Hematopoietic multipotent progenitor cell (in vitro differentiated cells): Measurements from ENCODE around the gene EOGT. TPM values are rescaled to one million over a fixed set of nuclear protein-coding genes. Genes with fewer than 3 reads are reported as not detected.

Source experiments
- DNase-seq, 3 donors: peaks; one replicate each; pipeline ENCODE4 v3.0.0-alpha.2; 2011 to 2015; ENCODE audit warnings: low read depth in 2 of 3, low spot score in 2 of 3
- small RNA-seq: library from RNA; depleted of rRNA; stranded (forward); fragments of <200 nt; gene quantifications from one replicate; pipeline ENCODE3, GENCODE V24; 2012
- total RNA-seq: library from RNA; depleted of rRNA; stranded (reverse); fragments of >200 nt; gene quantifications from one replicate; pipeline ENCODE4 v1.2.3, GENCODE V29; 2012

EOGT gene
- total RNA-seq, 1 donor, result 20.7 TPM

DNA sequence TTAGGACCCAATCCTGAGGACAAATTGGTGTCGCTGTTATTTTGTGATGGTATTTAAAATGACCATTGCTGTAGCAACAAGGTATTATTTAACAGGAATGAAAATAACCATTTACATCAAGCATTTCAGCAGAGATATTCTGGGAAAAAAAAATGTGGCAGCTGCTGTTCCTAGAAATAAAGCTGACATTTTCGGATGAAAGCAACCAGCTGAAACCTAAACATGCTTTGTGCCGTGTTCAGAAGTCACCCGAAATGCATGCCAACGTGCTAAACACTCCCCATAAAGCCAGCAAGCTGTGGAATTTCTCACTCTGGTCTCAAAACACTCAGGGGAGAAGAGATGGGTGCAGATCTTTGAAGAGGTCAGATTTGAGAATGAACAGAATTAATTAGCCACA is 49.6 kb downstream of the EOGT start:
- DNase-seq, result no peak

DNA sequence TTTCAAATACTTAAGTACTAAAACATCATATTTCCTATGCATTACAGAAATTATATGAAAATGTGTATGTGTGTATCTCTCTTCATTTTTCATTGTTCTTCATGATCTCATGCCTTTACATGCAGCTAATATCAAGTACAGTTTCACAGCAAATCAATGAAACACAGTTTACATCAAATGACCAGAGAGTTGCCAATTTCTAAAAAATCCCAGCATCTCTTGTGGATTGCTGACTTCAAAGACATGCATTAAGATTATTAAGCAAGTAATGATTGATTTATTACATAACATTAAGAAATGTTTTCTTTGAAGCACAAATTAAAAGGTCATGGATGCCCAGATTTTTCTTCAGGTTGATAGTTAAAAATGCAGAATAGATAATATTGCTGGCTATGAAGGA is 50.1 kb downstream of the EOGT start:
- DNase-seq, result no peak

DNA sequence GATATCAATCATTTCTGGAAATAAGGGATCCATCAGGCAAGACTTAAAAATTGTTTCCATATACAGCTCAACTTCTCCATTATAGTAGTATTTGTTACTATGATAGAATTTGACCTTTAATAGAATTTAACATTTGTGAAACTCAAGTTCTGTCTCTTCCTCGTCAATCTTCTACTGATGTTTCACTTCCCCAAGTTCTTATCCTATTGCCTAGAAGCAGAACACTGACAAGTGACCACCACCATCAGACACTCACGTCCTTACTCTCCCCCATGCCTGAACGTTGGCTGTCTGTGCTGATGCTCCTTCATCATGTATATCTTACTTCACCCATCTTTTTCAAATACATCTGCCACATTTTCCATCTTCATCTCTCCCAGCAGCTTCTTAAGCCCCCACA is 54.6 kb downstream of the EOGT start:
- no peak for DNase-seq

DNA sequence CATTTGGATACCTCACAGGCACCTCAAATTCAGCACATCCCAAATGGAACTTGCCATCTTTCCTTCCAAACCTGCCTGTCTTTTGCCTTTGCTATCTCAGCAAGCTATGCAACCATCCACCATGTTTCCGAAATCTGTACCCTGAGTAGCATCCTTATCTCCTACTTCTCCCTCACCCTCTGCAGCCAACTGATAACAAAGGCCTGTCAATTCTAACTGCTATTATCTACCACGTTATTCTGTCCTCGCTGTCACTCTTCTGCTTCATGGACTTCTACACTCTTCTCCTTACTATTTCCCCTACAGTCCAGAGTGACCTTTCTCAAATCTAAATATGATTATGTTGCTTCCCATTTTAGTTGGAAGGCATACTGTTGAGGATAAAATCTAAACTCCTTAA is 55.6 kb downstream of the EOGT start:
- no peak for DNase-seq

DNA sequence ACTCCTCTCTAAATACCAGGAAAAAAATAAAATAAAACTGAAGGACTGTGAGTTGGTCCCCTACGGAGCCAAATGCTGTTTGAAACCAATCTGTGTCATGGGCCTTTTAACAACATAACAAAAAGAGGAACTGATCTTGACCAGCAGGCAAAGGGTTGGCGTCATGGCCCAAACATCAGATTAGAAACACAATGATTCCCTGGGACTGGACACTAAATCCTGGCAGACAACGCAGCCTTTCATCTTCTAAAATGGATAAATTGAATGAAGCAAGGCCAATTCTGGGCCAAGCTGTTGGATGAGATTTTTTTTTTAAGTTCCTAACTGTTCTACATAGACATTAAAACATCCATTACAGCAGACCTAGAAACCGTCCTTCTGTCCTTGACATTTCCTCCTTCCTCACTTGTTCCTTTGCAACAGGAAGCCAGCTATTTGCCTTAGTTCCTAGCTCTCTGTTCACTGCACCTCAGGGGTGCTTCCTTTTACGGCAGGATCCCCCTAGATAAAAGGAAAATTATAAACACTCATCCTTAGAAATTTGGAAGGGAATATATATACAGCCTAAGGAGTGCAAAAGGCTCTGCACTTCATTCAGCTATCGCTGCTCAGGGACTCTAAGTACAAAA is 59.6 kb downstream of the EOGT start:
- DNase-seq, result no peak

DNA sequence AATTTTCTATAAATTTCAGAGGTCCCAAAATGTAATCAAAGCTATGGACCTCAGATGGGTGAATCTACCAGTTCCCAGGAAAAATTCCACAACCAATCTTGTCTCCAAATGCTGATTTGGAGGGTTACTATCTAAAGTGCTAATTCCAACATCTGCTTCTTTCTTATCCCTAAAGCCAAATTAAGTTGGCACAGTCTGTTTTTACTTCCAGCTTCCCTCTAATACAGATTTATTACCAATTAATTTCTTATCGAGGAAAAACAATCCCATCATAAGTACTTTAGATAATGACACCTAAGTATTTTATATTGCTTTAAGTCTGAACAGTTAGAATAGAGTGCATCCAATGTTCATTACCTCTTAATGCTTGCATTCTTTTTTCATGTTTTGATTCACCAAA is 68.3 kb downstream of the EOGT start:
- no peak for DNase-seq

DNA sequence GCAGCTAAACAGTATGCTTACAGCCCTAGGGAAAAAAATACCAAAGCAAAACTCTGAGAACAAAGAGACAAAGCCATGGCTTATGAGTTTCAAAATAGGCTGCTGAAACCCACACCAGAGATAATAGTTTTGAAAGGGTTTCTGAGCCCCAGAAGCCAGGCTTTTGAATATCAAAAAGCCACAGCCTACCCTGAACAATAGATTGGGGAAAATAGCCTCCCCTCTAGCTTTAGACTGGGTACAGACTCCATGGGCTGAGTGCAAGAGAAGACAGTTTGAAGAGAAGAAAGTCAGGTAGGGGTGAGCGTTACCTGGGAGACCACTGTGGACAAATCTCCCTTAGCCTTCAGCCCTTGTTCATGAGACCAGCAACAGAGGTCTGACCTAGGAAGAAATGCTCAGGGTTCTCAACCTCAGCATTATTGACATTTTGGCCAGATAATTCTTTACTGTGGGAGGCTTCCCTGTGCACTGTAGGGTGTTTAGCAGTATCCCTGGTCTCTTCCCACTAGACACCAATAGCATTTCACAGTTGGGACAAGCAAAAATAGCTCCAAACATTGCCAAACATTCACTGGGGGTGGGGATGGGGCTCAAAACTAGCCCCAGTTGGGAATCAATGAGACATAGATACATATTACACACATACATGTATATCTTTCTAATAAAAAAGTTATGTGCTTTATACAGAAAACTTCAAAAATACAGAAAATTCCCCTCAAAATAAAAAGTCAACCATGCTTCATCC is 69.6 kb downstream of the EOGT start:
- DNase-seq, result no peak

DNA sequence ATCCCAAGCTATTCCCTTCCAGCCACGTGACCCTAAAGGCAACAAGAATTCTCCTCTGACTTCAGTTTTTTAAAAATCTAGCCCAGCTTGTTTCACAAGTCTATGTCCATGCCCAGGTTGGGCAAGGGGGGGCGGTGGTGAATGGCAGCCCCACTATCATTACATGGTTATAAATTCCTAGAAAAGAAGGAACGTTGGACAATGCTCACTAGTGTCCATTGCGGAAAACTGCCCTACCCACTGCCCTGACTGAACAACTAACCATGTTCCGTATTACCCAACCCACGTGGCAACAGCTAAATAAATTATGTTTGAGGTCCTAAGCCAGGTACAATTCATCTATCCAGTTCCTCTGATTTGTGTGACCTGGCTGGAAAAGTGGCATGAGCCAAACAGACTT is 72.4 kb downstream of the EOGT start:
- no peak for DNase-seq

DNA sequence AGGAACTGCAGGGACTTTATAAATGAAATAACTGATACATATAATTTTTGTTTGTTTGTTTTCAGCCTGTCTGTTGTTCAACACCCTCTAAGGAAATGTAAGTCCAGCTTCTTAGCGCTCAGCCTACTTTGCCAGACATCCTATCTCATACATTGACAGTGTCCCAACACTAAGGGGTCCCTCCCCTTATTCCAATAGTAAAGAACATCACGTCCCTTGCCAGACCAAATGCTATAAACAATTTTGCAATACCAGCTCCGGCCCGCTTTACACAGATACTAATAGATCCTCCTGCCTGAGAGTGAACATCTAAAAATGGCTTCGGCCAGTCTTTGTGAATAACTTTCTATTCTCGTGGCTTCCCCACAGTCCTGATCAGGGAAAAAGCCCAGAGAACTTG is 76.6 kb downstream of the EOGT start:
- DNase-seq, result no peak

DNA sequence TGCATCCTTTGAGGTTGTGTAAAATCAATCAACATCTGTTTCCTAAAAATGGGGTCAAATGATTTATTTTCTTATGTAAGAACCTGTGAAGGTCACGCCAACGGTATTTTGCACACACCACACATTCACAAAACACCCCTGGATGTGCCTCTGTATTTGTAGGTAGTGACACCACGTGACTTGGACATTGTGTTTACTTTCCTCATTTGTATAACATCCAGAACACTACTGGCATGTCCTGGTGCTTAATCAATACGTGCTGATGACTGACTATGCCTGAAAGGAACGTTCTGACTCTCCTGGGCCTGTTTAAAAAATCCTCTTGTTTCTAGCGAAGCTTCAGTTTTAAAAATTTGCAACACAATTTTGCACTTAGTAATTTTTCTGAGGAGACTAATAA is 77.7 kb downstream of the EOGT start:
- DNase-seq, result no peak

DNA sequence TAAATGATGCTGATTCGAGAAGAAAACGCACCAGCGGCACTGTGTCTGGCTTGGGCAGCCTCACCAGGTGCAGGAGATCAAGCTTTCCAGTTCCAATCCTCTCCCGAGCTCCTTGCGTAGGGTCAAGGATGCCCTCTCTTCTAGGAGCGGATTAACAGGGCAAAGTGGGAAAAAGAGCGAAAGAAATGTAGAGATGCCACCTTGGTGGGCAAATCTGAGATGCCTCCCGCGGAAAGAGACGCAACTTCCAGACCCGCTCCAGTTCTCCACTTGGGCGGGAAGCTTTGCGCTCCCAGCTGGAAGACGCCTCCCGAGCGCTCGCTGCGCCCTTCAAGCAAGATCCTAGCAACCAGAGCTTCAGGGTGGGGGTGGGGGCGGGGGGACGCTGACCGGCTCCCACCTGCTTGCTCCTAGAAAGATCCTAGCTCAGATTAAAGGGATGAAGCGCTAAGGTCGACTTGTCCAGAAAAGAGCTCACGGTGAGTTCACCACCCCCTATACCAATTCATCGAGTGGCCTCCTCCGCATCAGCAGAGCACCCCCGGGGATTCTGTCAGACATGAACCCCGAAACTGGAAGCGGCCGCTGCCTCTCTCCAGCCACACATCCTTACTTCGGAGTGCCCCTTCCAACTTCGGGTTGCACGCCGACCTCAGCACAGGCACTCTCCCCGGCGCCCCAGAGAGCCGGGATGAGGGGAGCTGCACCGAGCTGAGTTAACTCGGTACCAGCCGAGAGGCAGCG is 81.9 kb downstream of the EOGT start:
- DNase-seq, result no peak

Small RNA genes within 50 kb of the gene (small RNA-seq; reads per million reads assigned to genes)
- gene MIR3136, result 1.0 reads per million, percentile 34 among the genes with 10 or more reads in this experiment

Other genes with a start within 250 kb of the EOGT start
- gene TAFA4, start 81.1 kb downstream of the EOGT start, total RNA-seq, result not detected
- gene TMF1, start 38.6 kb upstream of the EOGT start, total RNA-seq, result 16.2 TPM
- gene UBA3, start 66.7 kb upstream of the EOGT start, total RNA-seq, result 29.1 TPM
- gene ARL6IP5, start 71.3 kb upstream of the EOGT start, total RNA-seq, result 144 TPM
- not detected for gene LMOD3, start 108.9 kb upstream of the EOGT start, total RNA-seq